Spleen (tissue), 11 donors: ENCODE data around the gene HUNK. TPM values are rescaled to one million over a fixed set of nuclear protein-coding genes. Genes with fewer than 3 reads are reported as not detected.

Experiments
- DNase-seq: peaks from one replicate; pipeline ENCODE4 v3.0.0-alpha.2; 2020
- H3K27ac ChIP-seq, 8 donors: fragments of 200-600 bp; sonication (generic) in 7 of 8; 1 replicate in 4 of 8; 2 replicates in 4 of 8; pipeline versions ENCODE4 v1.5.0 to v1.8.0; 2016 to 2021; ENCODE audit warnings: inconsistent platforms in 4 of 8, mild to moderate bottlenecking in 4 of 8, moderate library complexity in 1 of 8
- H3K27me3 ChIP-seq, 7 donors: fragments of 200-600 bp; sonication (generic) in 6 of 7; replicated peaks in 1 of 7; 1 replicate in 4 of 7; 2 replicates in 3 of 7; pipeline versions ENCODE4 v1.5.0 to v1.8.0; 2016 to 2021; ENCODE audit warnings: inconsistent platforms in 3 of 7, mild to moderate bottlenecking in 1 of 7
- H3K36me3 ChIP-seq, 6 donors: fragments of 200-600 bp; sonication (generic) in 5 of 6; 1 replicate in 4 of 6; 2 replicates in 2 of 6; pipeline versions ENCODE4 v1.5.0 to v1.8.0; 2016 to 2021; ENCODE audit warnings: inconsistent platforms in 2 of 6
- H3K4me1 ChIP-seq, 6 donors: fragments of 200-600 bp; sonication (generic) in 5 of 6; 1 replicate in 3 of 6; 2 replicates in 3 of 6; pipeline versions ENCODE4 v1.5.0 to v1.8.0; 2016 to 2021; ENCODE audit warnings: inconsistent platforms in 3 of 6
- H3K4me3 ChIP-seq, 8 donors: fragments of 200-600 bp; sonication (generic) in 7 of 8; 1 replicate in 4 of 8; 2 replicates in 4 of 8; pipeline versions ENCODE4 v1.5.0 to v1.8.0; 2016 to 2021; ENCODE audit warnings: inconsistent platforms in 4 of 8, mild to moderate bottlenecking in 4 of 8, moderate library complexity in 2 of 8
- H3K9me3 ChIP-seq, 8 donors: fragments of 200-600 bp; sonication (generic) in 7 of 8; 1 replicate in 4 of 8; 2 replicates in 4 of 8; pipeline versions ENCODE4 v1.5.0 to v1.8.0; 2016 to 2021; ENCODE audit warnings: inconsistent platforms in 4 of 8
- CTCF ChIP-seq, 11 experiments: fragments of 200-600 bp in 7 of 11; fragments of 450-650 bp in 4 of 11; sonication (generic) in 4 of 11; IDR thresholded peaks in 8 of 11; conservative IDR thresholded peaks in 3 of 11; 1 replicate in 7 of 11; 2 replicates in 4 of 11; pipeline versions ENCODE4 v1.4.0 to v1.8.0; 2016 to 2021; ENCODE audit warnings: antibody characterized with exemption in 11 of 11, inconsistent platforms in 4 of 11, mild to moderate bottlenecking in 1 of 11
- POLR2A ChIP-seq, 3 donors: fragments of 450-650 bp; IDR thresholded peaks; one replicate each; pipeline ENCODE4 v1.5.1; 2017; ENCODE audit warnings: antibody characterized with exemption in 3 of 3, mild to moderate bottlenecking in 1 of 3
- POLR2AphosphoS5 ChIP-seq, 3 donors: sonication (generic); formaldehyde crosslinking; IDR thresholded peaks; one replicate each; pipeline ENCODE4 v1.5.1; 2017; ENCODE audit warnings: antibody characterized with exemption in 3 of 3
- WGBS, 5 donors: extraction: QIAGEN DNeasy Blood & Tissue Kit in 3 of 5; methylation state at CpG; one replicate each; pipeline versions ENCODE4 v1.1.5 to v1.1.7; 2013 to 2018; 5-methylcytosine and 5-hydroxymethylcytosine counted together
- intact Hi-C: fragments of 100-400 bp; cut with DNase I; formaldehyde crosslinking; loops from one replicate; pipeline ENCODE4 v1.15.0; 2023; ENCODE audit warnings: low total_unique reads
- polyA plus RNA-seq, 3 donors: library from polyadenylated mRNA; stranded (reverse); fragments of 200-250 nt; gene quantifications; one replicate each; pipeline ENCODE4 v1.2.1, GENCODE V29; 2013
- total RNA-seq, 7 donors: library from RNA; depleted of rRNA in 3 of 7; stranded (reverse); fragments of >200 nt in 3 of 7; fragmentation: NEBNext Ultra II Directional in 4 of 7; extraction: Animal tissue kit (Norgen Biotek cat#: 25700) in 4 of 7; gene quantifications; one replicate each; pipeline versions ENCODE4 v1.1.0 to v1.2.1, GENCODE V29; 2016 to 2021
- donor health status: healthy with polysubstance abuse.
- donor health status: DM: no; HTN: no; CAD: no; lungs with moderate emphysema.
- donor health status: DM: no; HTN: no; CAD: no.
- donor health status: Bipolar disorder and iron deficiency.
- donor health status: healthy.
- donor health status: DM: no; HTN: no; CAD: no.
- donor health status: DM: yes; HTN: yes; CAD: no.

Gene HUNK
- total and polyA plus RNA-seq, 10 donors = 0.06 to 0.41 (median 0.14) TPM; not detected in 3

GRCh38 chr21:31927689-31928353, 55.0 kb downstream of the HUNK start:
- 72 to 78% (median 75%) methylated on average over 13 of the region's 13 CpGs for WGBS, 5 donors
- Histone ChIP-seq H3K9me3 (peaks cover 0 to 14% (median 11%) of the 10 kb centered on the region in 8 donors), H3K27ac (no peak overlapping the region), H3K4me1 (no peaks in the 10 kb centered on the region), H3K36me3 (no peaks in the 10 kb centered on the region), H3K4me3 (no peak overlapping the region), H3K27me3 (peaks cover 0 to 19% (median 0%) of the 10 kb centered on the region in 7 donors)
- intact Hi-C loops = no loop called here
- no peak for DNase-seq
- TF ChIP-seq POLR2AphosphoS5 (IDR thresholded peaks at IDR 0.05) (no peak), CTCF (IDR thresholded peaks at IDR 0.05 in 8 of 11, conservative IDR thresholded peaks at IDR 0.05 in 3 of 11) (no peak), POLR2A (IDR thresholded peaks at IDR 0.05) (no peak)

GRCh38 chr21:31928656-31929055, 55.8 kb downstream of the HUNK start:
- 78 to 91% (median 90%) methylated on average over 4 of the region's 4 CpGs for WGBS, 5 donors
- intact Hi-C loops = no loop called here

GRCh38 chr21:31929548-31929947, 56.7 kb downstream of the HUNK start:
- Histone ChIP-seq H3K4me3 (no peak overlapping the region), H3K27me3 (peaks cover 0 to 30% (median 0%) of the 10 kb centered on the region in 7 donors), H3K4me1 (no peaks in the 10 kb centered on the region), H3K27ac (no peak overlapping the region), H3K36me3 (no peaks in the 10 kb centered on the region), H3K9me3 (peaks cover 0 to 14% (median 11%) of the 10 kb centered on the region in 8 donors)
- 52 to 67% (median 56%) methylated on average over 7 of the region's 7 CpGs for WGBS, 5 donors
- intact Hi-C loops = no loop called here
- TF ChIP-seq CTCF (IDR thresholded peaks at IDR 0.05 in 8 of 11, conservative IDR thresholded peaks at IDR 0.05 in 3 of 11) (no peak), POLR2A (IDR thresholded peaks at IDR 0.05) (no peak), POLR2AphosphoS5 (IDR thresholded peaks at IDR 0.05) (no peak)
- DNase-seq = no peak

More at GRCh38 chr21:31928656-31929055, 55.8 kb downstream of the HUNK start:
- H3K27ac ChIP-seq = no peak overlapping the region
- peaks cover 0 to 14% (median 11%) of the 10 kb centered on the region in 8 donors for H3K9me3 ChIP-seq
- no peak overlapping the region for H3K4me3 ChIP-seq
- no peak for DNase-seq
- no peak for TF ChIP-seq POLR2A (IDR thresholded peaks at IDR 0.05)
- H3K27me3 ChIP-seq = peaks cover 0 to 27% (median 0%) of the 10 kb centered on the region in 7 donors
- H3K4me1 ChIP-seq = no peaks in the 10 kb centered on the region
- no peaks in the 10 kb centered on the region for H3K36me3 ChIP-seq

GRCh38 chr21:31930001-31930400, 57.2 kb downstream of the HUNK start:
- Histone ChIP-seq H3K27me3 (peaks cover 0 to 30% (median 0%) of the 10 kb centered on the region in 7 donors), H3K36me3 (no peaks in the 10 kb centered on the region), H3K4me1 (no peaks in the 10 kb centered on the region), H3K27ac (no peak overlapping the region), H3K4me3 (no peak overlapping the region), H3K9me3 (peaks cover 0 to 14% (median 11%) of the 10 kb centered on the region in 8 donors)
- WGBS, 5 donors = 87 to 96% (median 92%) methylated on average over 7 of the region's 7 CpGs
- TF ChIP-seq CTCF (IDR thresholded peaks at IDR 0.05 in 8 of 11, conservative IDR thresholded peaks at IDR 0.05 in 3 of 11) (no peak), POLR2A (IDR thresholded peaks at IDR 0.05) (no peak), POLR2AphosphoS5 (IDR thresholded peaks at IDR 0.05) (no peak)
- DNase-seq = no peak
- intact Hi-C loops = no loop called here
